ENCODE data around the gene CNTN5.

The CNTN5 gene

DNA sequence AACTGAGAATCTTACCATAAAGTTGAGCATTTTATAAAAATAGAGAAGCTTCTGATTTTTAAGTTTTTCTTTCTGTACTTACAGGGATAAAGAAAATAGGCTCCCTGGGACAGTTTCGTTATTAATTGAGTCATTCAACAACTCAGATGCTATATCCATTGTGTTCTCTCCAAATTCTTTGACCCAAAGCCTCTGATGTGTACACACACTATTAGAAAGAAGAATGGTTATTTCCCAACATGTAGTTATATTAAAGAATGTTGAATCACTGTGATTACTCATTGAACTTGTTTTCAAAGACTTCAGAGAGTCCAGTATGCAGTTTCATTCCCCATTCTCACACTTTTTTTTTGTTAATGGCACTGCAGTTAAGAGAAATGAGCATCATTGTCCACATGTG lies 932.1 kb downstream of the CNTN5 start:
- no peak for DNase-seq

DNA sequence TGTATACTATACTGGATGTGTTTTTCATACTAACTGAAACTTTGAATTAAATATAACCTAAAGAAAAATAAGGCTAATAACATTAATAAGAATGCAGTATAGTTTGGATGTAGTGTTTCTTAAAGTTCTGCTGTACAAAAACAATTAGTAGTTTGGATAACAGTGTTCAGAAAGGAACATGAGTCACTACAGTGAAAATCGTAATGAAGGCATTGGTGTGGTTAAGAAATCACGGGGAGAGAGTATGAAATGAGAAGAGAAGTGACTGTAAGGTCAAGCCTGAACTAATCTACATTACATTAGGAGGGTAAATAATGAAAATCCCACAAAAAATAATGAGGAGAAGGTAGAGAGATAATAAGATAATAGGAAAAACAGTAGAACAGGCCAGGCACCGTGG lies 939.8 kb downstream of the CNTN5 start:
- no peak for DNase-seq

DNA sequence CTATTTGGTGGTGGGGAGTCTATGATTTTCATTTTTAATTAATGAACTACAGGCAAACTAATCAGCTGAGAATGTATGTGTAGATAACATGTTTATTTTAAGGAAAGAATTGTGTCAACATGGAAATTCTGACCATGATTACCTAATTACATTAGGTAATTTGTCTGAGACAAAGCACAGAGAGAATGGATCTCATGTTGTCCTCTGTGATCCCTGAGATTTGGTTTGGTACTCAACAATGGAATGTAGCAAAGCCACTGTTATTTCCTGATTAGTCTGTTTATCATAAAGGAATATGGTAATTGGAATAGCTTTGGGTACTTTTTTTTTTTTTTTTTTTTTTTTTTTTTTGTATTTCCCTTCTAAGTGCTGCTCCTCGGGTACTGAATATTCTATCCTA lies 947.6 kb downstream of the CNTN5 start:
- no peak for DNase-seq

DNA sequence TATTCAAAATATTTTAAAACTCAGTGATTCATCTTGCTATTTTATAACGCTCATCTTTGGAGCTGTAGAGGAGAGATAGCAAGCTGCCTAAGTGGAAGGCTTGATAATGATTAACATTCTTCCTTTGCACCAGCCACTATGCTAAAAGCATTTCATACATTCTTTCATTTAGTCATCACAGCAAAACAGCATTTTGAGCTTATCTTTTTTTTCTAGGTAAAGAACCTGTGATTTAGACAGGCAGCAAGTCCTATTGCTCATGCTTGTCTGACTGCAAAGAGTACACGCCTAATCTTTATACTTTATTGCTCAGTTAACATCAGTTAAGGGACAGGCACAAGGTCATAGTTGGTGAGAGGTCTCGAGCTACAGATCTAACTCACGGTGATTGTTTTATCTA lies 953.2 kb downstream of the CNTN5 start:
- no peak for DNase-seq

DNA sequence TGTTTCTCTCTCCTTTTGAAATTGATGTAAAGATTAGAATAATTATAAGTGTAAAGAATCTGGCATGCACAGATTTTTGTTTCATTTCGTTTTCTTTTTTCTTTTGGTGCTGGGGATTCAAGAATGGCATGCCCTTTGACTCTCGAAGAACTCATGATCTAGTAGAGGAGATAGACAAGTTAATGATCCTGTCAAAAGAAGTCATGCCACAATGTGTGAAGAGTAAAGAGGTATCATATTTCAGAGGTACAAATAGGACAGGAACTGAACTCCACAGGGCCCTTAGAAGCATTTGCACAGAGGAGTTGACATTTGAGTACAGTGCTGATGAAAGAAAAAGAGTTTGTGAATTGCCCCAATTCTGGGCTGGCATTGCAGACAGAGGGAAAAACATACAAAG lies 958.3 kb downstream of the CNTN5 start:
- DNase-seq: no peak

DNA sequence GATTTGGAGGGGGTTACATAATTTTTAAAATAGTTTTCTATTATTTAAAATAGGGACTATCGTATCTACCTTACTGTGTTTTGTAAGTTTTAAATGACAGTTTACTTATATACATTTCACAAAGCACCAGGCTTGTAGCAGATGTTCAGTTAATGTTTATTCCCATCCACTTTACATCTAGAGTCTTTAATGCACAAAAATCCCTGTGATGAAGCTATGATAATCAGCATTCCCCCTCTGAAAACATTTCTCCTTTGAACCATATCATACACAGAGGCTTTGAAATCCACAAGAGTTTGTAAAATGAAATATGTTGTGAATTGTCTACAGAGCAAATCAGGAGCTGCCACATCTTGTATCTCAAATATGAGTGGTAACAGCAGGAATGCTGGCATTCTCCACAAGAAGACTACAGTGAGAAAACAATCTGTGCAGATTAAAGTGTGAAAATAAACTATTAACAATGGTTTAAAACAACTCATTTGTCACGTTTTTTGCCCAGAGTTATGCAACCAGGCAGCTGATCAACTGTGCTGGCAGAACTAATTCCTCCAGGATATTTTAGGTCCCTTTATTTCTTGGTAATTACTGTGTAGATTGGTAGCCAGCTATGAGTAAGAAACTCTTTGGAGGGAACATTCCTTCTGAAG lies 967.2 kb downstream of the CNTN5 start:
- DNase-seq: no peak

DNA sequence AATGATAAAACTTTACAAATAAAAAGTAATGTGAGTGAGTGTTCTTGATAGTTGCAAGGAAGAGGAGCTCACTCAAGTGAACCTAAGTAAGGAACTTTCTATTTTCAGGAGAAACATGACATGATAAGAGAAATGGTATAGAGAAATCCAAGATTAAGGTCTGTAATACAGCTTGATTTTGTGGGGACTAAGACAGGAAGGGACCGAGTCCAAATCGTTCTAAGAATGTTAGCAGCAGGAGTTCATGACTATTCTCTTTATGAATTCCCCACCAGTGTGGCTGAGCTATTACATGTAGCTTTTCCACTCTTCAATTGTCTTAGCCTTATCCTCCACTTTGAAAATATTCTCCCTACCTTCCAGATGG lies 967.7 kb downstream of the CNTN5 start:
- no peak for DNase-seq

DNA sequence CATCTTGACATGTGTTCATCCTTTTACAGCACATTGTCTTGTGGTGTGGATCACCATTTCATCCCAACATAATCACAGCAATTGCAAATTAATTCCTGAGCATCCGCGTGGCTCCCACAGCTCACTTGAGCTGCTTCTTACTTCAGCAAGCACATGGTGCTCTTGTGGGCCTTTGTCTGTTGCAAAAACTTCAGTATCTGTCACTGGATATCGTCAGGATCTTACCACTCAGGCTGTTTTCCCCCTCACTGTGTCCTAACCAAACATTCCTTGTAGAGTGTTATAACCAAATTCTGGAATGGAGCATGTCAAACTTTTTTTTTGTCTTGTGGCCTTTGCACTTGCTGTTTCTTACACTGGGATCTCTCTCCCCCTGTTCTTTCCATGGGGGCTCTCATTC lies 983.2 kb downstream of the CNTN5 start:
- DNase-seq: no peak

DNA sequence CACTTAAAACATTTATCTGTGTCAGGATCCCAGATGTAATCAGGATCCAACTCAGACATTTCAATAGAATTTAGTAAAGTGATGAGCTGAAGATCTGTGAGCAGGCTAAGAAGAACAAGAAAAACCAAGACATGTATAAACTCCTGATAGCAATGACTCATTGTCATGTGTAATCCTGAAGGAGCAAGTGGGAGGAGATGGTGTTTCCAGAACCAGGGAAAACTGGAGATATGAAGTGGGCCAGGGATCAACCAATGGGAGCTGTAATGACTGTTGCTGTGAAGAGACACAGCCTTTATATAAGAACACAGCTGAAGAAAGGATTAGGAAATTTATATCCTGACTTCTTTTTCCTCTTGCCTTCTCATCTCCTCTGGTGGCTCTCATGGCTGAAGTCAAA lies 983.8 kb downstream of the CNTN5 start:
- no peak for DNase-seq

DNA sequence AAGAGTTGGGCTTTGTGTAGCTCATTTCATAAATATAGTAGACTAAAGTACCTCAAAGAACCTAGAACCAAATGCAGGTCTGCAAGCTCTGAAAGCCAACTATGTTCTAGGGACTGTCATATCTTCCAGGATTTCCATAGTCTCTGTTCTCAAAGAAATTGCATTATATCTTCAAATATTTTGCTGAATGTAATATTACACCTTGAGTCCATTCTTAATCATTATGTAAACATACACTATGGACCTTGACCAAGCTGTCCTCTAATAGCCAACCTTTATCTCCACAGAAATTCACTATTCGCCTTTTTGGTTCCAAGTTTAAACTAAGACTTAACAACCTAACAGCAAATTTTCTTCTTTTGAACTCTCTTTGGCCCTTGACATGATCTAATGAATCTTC lies 987.7 kb downstream of the CNTN5 start:
- no peak for DNase-seq

DNA sequence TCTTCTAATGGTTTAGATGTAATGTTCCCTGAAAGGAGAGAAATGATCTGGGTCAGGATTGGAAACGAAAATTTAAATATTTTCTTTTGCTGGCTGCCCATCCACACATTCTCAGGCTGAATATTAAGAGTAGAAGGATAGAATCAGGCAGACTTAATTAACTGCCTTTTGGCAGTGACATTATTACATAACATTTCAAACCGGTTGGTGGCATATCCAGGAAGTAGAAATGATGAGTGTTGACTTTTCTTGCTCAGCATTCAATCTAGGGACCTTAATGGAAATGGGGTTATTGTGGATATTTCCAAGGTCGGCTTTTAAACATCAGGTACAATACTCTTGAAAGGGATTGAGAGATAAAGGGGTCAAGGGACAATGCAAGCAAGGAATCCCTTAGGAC lies 989.0 kb downstream of the CNTN5 start:
- no peak for DNase-seq

DNA sequence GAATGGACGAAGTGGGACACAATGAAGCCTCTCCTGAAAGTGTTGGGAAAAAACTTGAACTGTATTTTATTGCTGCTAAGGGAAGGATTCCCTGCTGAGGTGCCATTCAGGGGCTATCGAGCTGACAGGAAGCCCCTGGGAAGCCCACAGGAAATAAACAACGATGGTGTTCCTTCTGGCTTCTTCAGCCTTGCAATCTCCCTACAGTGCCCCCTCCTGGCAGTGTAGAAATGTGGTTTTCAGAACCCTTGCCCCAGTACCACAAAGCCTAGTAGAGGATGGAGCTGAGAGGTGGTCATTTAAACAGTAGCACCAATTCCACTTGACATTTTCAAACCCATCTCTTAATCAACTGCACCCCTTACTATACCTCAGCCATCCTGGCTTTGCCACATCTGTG lies 989.6 kb downstream of the CNTN5 start:
- DNase-seq: no peak

DNA sequence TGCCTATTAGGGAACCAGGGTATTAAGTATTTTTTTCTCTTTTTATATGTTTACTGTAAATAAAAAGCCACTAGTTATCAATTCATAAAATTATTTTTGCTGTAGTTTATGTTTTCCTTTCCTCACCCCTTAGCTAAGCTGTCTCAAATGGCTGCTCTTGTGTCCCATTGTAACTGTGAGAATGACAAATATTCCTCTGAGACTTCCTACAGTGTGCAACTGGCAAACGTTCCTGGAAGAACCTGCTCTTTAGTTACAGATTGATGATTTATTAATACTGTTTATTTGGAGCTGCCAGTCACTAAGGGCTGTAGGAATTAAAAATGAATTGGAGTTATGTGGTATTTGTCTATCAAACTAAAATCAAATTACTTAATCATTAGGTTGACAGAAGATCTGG lies 990.9 kb downstream of the CNTN5 start:
- no peak for DNase-seq

DNA sequence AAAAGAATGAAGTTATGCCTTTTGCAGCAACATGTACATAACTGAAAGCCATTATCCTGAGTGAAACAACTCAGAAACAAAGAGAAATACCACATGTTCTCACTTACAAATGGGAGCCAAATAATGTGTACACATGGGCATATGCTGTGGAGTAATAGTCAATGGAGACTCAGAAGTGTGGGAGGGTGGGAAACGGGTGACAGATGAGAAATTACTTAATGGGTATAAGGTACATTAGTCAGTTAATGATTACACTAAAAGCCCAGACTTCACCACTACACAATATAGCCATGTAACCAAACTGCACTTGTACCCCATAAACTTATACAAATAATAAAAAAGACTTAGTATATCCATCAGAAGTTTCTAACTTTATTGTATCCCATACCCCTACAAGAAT lies 992.3 kb downstream of the CNTN5 start:
- DNase-seq: no peak

DNA sequence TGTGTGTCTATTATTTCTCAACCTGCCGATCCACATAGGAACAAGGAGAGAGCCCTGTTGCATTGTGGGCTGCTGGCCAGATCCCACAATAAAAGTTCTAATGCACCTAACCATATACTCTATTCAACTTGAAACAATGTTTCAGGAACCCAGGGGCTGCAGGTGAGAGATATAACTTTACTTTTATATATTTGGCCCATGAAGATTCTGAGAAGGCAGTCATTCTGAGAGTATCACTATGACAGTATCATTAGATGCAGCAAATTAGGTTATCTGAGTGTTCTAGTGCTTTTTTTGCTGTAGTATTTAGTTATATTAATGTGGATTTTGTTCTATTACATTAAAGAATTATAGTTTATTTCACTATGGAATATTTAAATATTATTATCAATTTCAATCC lies 1011.2 kb downstream of the CNTN5 start:
- DNase-seq: no peak

DNA sequence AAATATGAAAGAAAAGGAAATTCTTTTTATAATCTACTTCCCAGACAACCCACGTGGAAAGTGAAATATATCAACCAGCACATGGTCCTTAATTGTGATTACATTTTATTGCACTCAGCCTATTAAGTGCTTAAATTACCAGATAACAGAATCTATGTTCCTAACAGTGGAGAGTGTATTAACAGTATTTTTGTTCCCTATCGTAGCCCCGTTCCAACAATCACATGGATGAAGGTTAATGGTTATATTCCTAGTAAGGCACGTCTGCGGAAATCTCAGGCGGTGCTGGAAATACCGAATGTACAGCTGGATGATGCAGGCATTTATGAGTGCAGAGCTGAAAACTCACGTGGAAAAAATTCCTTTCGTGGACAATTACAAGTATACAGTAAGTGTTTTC lies 1040.3 kb downstream of the CNTN5 start:
- DNase-seq: no peak

DNA sequence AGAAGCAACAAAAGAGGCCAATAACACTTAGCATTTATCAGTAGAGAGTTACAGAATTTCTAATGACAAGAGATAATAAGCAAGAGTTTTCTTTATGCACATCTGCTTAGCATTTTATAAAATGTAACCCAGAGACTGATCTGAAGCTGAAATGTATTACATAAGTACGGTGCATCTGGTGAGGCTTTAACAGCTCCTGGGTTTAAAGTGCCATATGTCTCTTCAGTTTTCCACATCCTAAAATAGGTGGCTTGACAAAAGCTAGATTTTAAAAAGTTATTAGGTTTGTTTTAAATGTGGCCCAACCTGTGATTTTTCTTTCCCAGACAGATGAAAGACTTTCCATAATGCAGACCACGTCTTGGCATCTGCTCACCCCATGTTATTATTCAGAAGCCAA lies 1045.7 kb downstream of the CNTN5 start:
- DNase-seq: no peak

DNA sequence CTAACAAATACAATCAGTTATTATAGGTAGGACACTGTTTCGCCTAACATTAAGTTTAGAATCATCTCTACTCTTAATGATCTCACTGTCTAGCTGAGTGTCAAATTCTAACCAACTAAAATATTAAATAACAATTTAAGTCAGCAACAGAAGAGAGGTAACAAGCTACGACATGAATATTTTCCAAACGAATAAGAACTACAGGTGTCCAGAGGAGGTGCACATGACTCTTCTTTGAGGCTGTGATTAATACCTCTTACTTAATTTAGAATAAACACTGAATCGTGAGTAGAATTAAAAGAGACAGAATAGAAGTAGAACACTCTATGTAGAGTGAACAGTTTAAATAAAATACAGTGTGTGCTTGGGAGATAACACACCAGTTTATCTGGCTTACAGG lies 1047.4 kb downstream of the CNTN5 start:
- no peak for DNase-seq

DNA sequence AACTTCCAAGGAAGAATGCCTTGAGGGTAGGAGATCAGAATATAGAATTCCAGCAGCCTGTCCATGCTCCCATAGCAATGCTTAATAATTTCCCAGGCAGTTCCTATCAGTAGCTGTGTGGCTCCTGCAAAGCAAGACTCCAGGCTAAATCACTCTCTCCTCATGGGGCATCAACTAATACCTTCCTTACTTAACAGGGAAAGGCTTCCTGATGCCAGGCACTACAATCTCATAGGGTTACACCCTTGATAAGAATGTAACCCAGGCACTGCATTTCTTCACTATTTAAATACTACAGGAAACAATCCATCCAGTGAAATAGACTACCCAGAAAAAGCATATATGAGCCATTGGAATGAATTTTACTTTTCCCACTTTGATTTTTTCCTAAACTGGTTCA lies 1051.4 kb downstream of the CNTN5 start:
- DNase-seq: no peak

DNA sequence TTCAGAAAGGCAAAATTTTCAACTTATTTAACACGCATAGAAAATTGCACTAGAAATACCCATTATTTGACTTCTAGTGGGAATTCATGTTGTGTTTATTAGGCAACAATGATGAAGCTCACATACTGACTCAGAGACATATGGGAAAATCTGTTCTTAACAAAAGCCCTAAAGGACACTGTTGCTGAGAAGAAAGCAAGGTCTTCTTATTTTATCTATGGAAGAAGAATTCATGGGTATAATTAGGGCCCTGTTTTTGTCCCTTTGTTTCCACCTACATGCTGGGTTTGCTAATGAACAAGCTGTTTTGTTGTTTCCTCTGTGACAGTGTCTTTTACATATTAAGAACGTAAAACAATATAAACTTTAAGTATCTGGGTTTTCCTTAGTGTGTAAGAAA lies 1059.6 kb downstream of the CNTN5 start:
- DNase-seq: no peak

DNA sequence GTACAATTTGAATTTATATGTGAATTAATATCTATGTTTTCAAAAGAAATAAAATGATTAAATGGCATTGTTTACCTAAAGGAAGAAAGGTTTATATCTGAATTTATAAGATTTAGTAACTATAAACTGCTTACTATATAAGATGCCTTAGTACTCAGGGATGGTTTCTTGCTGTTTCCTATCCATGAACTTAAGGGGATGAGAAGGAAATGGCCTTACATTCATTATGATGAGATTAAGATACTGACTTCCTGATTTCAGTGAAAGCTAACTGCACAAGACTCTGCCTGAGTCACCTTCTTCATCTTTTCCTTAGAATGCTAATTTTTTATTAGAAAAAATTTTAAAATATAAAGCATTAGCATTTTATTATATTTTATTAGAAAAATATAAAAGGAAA lies 1060.1 kb downstream of the CNTN5 start:
- no peak for DNase-seq

DNA sequence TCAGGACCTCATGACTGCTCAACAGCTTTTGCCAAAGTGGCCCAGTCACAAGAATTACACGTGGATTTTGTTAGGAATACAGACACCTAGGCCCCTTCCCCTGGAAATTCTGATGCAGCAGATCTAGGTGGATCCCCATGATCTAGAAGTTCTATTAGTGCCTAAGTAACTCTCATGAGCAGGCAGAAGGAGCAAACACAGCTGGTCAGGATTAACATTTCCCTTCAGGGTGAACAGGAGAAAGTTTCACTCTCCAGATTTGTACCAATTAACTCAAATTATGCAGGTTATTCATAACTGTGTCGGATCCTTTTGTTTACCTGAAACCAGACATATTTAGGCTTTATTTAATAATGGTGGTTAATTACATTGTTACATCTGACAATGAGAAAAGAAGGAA lies 1072.9 kb downstream of the CNTN5 start:
- no peak for DNase-seq

DNA sequence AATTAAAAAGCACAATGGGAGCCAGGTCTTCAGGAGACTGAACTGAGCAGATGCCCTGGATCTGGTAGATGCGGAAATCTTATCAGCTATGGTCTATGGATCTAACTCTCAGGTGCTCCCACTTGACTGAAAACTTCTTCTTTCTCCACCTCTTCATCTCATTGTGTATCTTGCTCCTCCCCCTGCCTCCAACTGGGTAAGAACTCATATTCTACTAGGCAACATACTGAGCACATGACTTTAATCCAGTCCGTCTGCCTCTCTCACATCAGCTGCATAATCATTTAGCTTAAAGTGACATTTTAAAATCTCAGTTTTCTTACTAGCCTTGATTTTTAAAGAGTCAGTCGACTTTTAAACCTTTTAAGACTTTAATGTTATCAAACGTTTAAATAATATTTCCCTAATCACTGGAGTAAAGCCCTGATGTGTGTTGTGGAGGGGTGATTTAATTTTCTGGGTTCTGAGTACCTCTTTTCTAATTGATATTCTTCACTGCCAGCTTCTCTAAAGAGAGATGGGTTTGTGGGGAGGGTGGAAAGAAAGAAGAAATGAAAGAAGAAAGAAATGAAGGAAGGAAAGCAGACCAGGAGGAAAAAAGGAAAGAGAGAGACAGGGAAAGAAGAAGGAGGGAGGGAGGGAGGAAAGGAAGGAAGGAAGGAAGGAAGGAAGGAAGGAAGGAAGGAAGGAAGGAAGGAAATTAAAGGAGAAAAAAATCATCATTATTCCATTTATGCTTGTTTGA lies 1073.5 kb downstream of the CNTN5 start:
- DNase-seq: no peak

DNA sequence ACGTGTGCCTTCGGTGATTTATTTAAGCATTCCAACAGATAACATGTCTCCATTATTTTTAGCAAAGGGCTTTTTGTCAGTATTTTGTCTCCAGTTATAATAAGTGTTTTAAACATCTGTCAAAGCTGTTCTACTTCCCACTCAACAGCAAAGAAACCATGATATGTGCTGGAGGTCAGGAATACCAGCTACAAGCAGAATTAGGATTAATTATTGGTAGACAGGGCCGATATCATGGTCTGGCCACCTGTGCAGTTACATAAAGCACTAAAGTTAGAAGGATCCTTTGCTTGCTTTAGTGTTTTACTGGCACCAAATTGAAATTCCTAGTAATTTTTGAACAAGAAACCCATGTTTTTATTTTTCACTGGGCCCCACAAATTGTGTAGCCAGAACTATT lies 1075.1 kb downstream of the CNTN5 start:
- DNase-seq: no peak

DNA sequence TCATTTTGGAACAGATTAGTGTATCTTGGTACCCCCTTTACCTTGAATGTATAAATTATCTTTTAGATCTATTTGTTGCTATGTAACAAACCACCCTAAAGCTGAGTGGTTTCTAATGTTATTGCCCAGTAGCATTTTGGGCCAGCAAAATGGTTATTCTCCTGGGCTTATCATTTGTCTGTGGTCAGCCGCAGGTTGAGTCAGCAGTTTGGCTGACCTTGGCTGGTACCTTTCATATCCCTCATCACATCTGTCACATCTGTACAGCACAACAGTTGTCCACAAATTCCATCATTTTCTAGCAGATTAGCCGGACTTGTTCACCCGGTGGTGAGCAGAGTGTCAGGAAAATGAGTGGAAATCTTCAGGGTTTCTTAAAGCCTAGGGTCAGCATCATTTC lies 1077.8 kb downstream of the CNTN5 start:
- no peak for DNase-seq

Measured in CD4-positive, alpha-beta T cell treated with Interleukin-6 for 4 hours (primary cell).